PFSK-1 (cell line): ENCODE measurements around the gene KIF23.

Experiments
- POLR2AphosphoS5 ChIP-seq: IDR thresholded peaks from 2 replicates; pipeline ENCODE4 v1.6.1; 2012; ENCODE audit warnings: low read depth, mild to moderate bottlenecking, control low read depth, low read length, moderate library complexity
- REST ChIP-seq, 2 experiments: IDR thresholded peaks; 2 replicates each; pipeline versions ENCODE4 v1.6.1 to v1.8.0; 2011 to 2012; ENCODE audit warnings: low read depth in 2 of 2, low read length in 2 of 2, control low read depth in 1 of 2, inconsistent platforms in 1 of 2, mild to moderate bottlenecking in 1 of 2, moderate library complexity in 1 of 2; ENCODE audit not compliant: insufficient read depth in 1 of 2
- SIN3A ChIP-seq: IDR thresholded peaks from 2 replicates; pipeline ENCODE4 v1.6.1; 2012; ENCODE audit warnings: mild to moderate bottlenecking, low read length, moderate library complexity, borderline replicate concordance; ENCODE audit not compliant: insufficient read depth

- TF ChIP-seq REST (IDR thresholded peaks at IDR 0.05; ENCODE audit: insufficient read depth in 1 of 2, low read depth in 2 of 2, low read length in 2 of 2) (no peak), POLR2AphosphoS5 (no peak), SIN3A (no peak)
These were observed 18.2 kb upstream of the KIF23 start for GRCh38 chr15:69395991-69396390.
